GM19240 (cell line): Measurements from ENCODE around the gene MSMP.

Experiments used
- DNase-seq: peaks from one replicate; pipeline ENCODE4 v3.0.0; 2011; ENCODE audit warnings: low spot score; ENCODE audit not compliant: insufficient read length

The MSMP gene

GRCh38 chr9:35771534-35771933, 17.5 kb upstream of the MSMP start:
- DNase-seq, result no peak

- no peak for DNase-seq
These were observed 17.0 kb upstream of the MSMP start for GRCh38 chr9:35771075-35771433.

- no peak for DNase-seq
These were observed 15.7 kb upstream of the MSMP start for GRCh38 chr9:35769763-35770162.

GRCh38 chr9:35767458-35767857, 13.4 kb upstream of the MSMP start:
- DNase-seq, result no peak

GRCh38 chr9:35766997-35767396, 12.9 kb upstream of the MSMP start:
- DNase-seq, result no peak

GRCh38 chr9:35763803-35764202, 9.7 kb upstream of the MSMP start:
- DNase-seq, result no peak

- DNase-seq, result no peak
These were observed 9.1 kb upstream of the MSMP start for GRCh38 chr9:35763181-35763580.

GRCh38 chr9:35760651-35761050, 6.6 kb upstream of the MSMP start:
- no peak for DNase-seq

GRCh38 chr9:35759795-35760194, 5.7 kb upstream of the MSMP start:
- DNase-seq, result no peak

GRCh38 chr9:35758475-35759050, 4.5 kb upstream of the MSMP start:
- DNase-seq, result no peak

GRCh38 chr9:35757892-35758275, 3.8 kb upstream of the MSMP start:
- no peak for DNase-seq

- DNase-seq, result no peak
These were observed 3.3 kb upstream of the MSMP start for GRCh38 chr9:35757226-35757891.

- DNase-seq, result peak; percentile 37
These were observed 2.5 kb upstream of the MSMP start for GRCh38 chr9:35756275-35757225.

- DNase-seq, result no peak
These were observed 995 bp upstream of the MSMP start for GRCh38 chr9:35755071-35755470.

- DNase-seq, result no peak
These were observed 610 bp downstream of the MSMP start for GRCh38 chr9:35753466-35753865.

- DNase-seq, result no peak
These were observed 3.9 kb downstream of the MSMP start for GRCh38 chr9:35750256-35750531.

GRCh38 chr9:35749515-35750255, 4.4 kb downstream of the MSMP start:
- no peak for DNase-seq

GRCh38 chr9:35748858-35749514, 5.1 kb downstream of the MSMP start, which contains the start of the genes GBA2 and RGP1:
Gene GBA2 (minus strand): TSS chr9:35749228. CDS start chr9:35748704, 524 bp downstream.
Gene RGP1 (plus strand): TSS chr9:35749287. CDS start chr9:35749756, 469 bp downstream.
- no peak for DNase-seq

GRCh38 chr9:35748242-35748857, 5.7 kb downstream of the MSMP start:
- no peak for DNase-seq

GRCh38 chr9:35746583-35746982, 7.5 kb downstream of the MSMP start:
- DNase-seq, result no peak

- no peak for DNase-seq
These were observed 8.5 kb downstream of the MSMP start for GRCh38 chr9:35745569-35745968.
